Measurements from ENCODE around the gene TECPR2.

- TF ChIP-seq CTCF (IDR thresholded peaks at IDR 0.05) (no peak), POLR2A (IDR thresholded peaks at IDR 0.05; ENCODE audit: low read depth) (no peak), EP300 (IDR thresholded peaks at IDR 0.05) (no peak), POLR2AphosphoS5 (IDR thresholded peaks at IDR 0.05) (no peak)
These were observed 133.6 kb downstream of the TECPR2 start for GRCh38 chr14:102496331-102496691.
